Endothelial cell (in vitro differentiated cells): ENCODE results near the gene OR6N2. TPM values are rescaled to one million over a fixed set of nuclear protein-coding genes. Genes with fewer than 3 reads are reported as not detected.

Source experiments
- DNase-seq: peaks from one replicate; pipeline ENCODE4 v3.0.0; 2021; ENCODE audit warnings: low spot score
- H3K27ac Mint-ChIP-seq: one replicate; pipeline ENCODE4 v1.8.0; 2021; ENCODE audit warnings: mixed read lengths, inconsistent platforms; ENCODE audit not compliant: unreplicated experiment
- H3K27me3 Mint-ChIP-seq: one replicate; pipeline ENCODE4 v1.8.0; 2021; ENCODE audit warnings: mild to moderate bottlenecking, moderate library complexity, mixed read lengths, inconsistent platforms; ENCODE audit not compliant: unreplicated experiment
- H3K36me3 Mint-ChIP-seq: one replicate; pipeline ENCODE4 v1.8.0; 2021; ENCODE audit warnings: mild to moderate bottlenecking, low read depth, mixed read lengths, inconsistent platforms; ENCODE audit not compliant: unreplicated experiment
- H3K4me1 Mint-ChIP-seq: one replicate; pipeline ENCODE4 v1.8.0; 2021; ENCODE audit warnings: mild to moderate bottlenecking, mixed read lengths, inconsistent platforms; ENCODE audit not compliant: unreplicated experiment
- H3K4me3 Mint-ChIP-seq: one replicate; pipeline ENCODE4 v1.8.0; 2021; ENCODE audit warnings: mild to moderate bottlenecking, mixed read lengths, inconsistent platforms; ENCODE audit not compliant: unreplicated experiment
- H3K9me3 Mint-ChIP-seq: one replicate; pipeline ENCODE4 v1.8.0; 2021; ENCODE audit warnings: mixed read lengths, inconsistent platforms; ENCODE audit not compliant: unreplicated experiment
- CTCF ChIP-seq: fragments of 200-600 bp; sonication (generic); IDR thresholded peaks from one replicate; pipeline ENCODE4 v1.5.0; 2021; ENCODE audit warnings: antibody characterized with exemption; ENCODE audit not compliant: unreplicated experiment
- total RNA-seq: library from RNA; stranded (reverse); fragmentation: NEBNext Ultra II Directional; extraction: Animal tissue kit (Norgen Biotek cat#: 25700); gene quantifications from one replicate; pipeline ENCODE4 v1.2.1, GENCODE V29; 2021; ENCODE audit not compliant: unreplicated experiment

The OR6N2 gene
- total RNA-seq, 1 donor from 2014 or later, result not detected

- Mint-ChIP-seq H3K9me3 (no peaks in the 10 kb centered on the region), H3K27me3 (no peaks in the 10 kb centered on the region), H3K36me3 (no peaks in the 10 kb centered on the region), H3K27ac (no peak overlapping the region), H3K4me1 (peaks cover 8% of the 10 kb centered on the region), H3K4me3 (no peak overlapping the region)
- no peak for TF ChIP-seq CTCF
- no peak for DNase-seq
These were observed 48.5 kb downstream of the OR6N2 start for GRCh38 chr1:158732524-158732923.

GRCh38 chr1:158731707-158732106, 49.3 kb downstream of the OR6N2 start:
- no peak for DNase-seq
- Mint-ChIP-seq H3K27ac (no peak overlapping the region), H3K36me3 (no peaks in the 10 kb centered on the region), H3K9me3 (no peaks in the 10 kb centered on the region), H3K4me1 (peaks cover 8% of the 10 kb centered on the region), H3K4me3 (no peak overlapping the region), H3K27me3 (no peaks in the 10 kb centered on the region)
- no peak for TF ChIP-seq CTCF

GRCh38 chr1:158730453-158730852, 50.6 kb downstream of the OR6N2 start:
- no peak overlapping the region for H3K27ac Mint-ChIP-seq
- H3K9me3 Mint-ChIP-seq, result no peaks in the 10 kb centered on the region
- no peak for DNase-seq
- peaks cover 8% of the 10 kb centered on the region for H3K4me1 Mint-ChIP-seq
- no peaks in the 10 kb centered on the region for H3K36me3 Mint-ChIP-seq
- no peak overlapping the region for H3K4me3 Mint-ChIP-seq
- no peaks in the 10 kb centered on the region for H3K27me3 Mint-ChIP-seq
- no peak for TF ChIP-seq CTCF

GRCh38 chr1:158728510-158729225, 52.3 kb downstream of the OR6N2 start:
- Mint-ChIP-seq H3K27me3 (no peaks in the 10 kb centered on the region), H3K4me1 (peaks cover 8% of the 10 kb centered on the region), H3K9me3 (no peaks in the 10 kb centered on the region), H3K27ac (no peak overlapping the region), H3K36me3 (no peaks in the 10 kb centered on the region), H3K4me3 (no peak overlapping the region)
- no peak for TF ChIP-seq CTCF
- no peak for DNase-seq

- TF ChIP-seq CTCF, result no peak
- peaks cover 8% of the 10 kb centered on the region for H3K4me1 Mint-ChIP-seq
- H3K27me3 Mint-ChIP-seq, result no peaks in the 10 kb centered on the region
- no peaks in the 10 kb centered on the region for H3K36me3 Mint-ChIP-seq
- H3K27ac Mint-ChIP-seq, result no peak overlapping the region
- no peak overlapping the region for H3K4me3 Mint-ChIP-seq
- no peak for DNase-seq
- no peaks in the 10 kb centered on the region for H3K9me3 Mint-ChIP-seq
These were observed 56.6 kb downstream of the OR6N2 start for GRCh38 chr1:158724442-158724841.
